Smooth muscle cell (in vitro differentiated cells): ENCODE measurements around the gene PLCL2. TPM values are rescaled to one million over a fixed set of nuclear protein-coding genes. Genes with fewer than 3 reads are reported as not detected.

Source experiments
- DNase-seq: peaks from one replicate; lab custom pipeline; 2025; ENCODE audit not compliant: unreplicated experiment; lab: John Stamatoyannopoulos, UW
- H2AFZ ChIP-seq: fragments of 200-600 bp; sonication (generic); 2 replicates; pipeline ENCODE4 v1.6.0; 2016; ENCODE audit warnings: antibody characterized with exemption, low read depth, mild to moderate bottlenecking
- H3F3A ChIP-seq: fragments of 200-600 bp; sonication (generic); 2 replicates; pipeline ENCODE4 v1.6.0; 2017; ENCODE audit warnings: antibody characterized with exemption, low read depth
- H3K27ac ChIP-seq: fragments of 200-600 bp; sonication (generic); 2 replicates; pipeline ENCODE4 v1.5.1; 2016; ENCODE audit warnings: low read depth, mild to moderate bottlenecking
- H3K27me3 ChIP-seq: fragments of 200-600 bp; sonication (generic); 2 replicates; pipeline ENCODE4 v1.6.1; 2016; ENCODE audit warnings: low read depth, mild to moderate bottlenecking
- H3K36me3 ChIP-seq: fragments of 200-600 bp; sonication (generic); 2 replicates; pipeline ENCODE4 v1.5.1; 2016; ENCODE audit warnings: low read depth
- H3K4me1 ChIP-seq: fragments of 200-600 bp; sonication (generic); 2 replicates; pipeline ENCODE4 v1.5.1; 2016; ENCODE audit warnings: low read depth
- H3K4me2 ChIP-seq: fragments of 200-600 bp; sonication (generic); 2 replicates; pipeline ENCODE4 v1.6.0; 2016; ENCODE audit warnings: mild to moderate bottlenecking
- H3K4me3 ChIP-seq: fragments of 200-600 bp; sonication (generic); 2 replicates; pipeline ENCODE4 v1.5.1; 2016; ENCODE audit warnings: mild to moderate bottlenecking
- H3K79me2 ChIP-seq: fragments of 200-600 bp; sonication (generic); 2 replicates; pipeline ENCODE4 v1.6.0; 2016; ENCODE audit warnings: low read depth, mild to moderate bottlenecking
- H3K9ac ChIP-seq: fragments of 200-600 bp; sonication (generic); 2 replicates; pipeline ENCODE4 v1.6.0; 2016; ENCODE audit warnings: low read depth
- H3K9me3 ChIP-seq: fragments of 200-600 bp; sonication (generic); replicated peaks from 2 replicates; pipeline ENCODE4 v1.5.1; 2016; ENCODE audit warnings: low read depth
- H4K20me1 ChIP-seq: fragments of 200-600 bp; sonication (generic); 2 replicates; pipeline ENCODE4 v1.6.0; 2016; ENCODE audit warnings: low read depth
- WGBS: methylation state at CpG from one replicate; pipeline ENCODE4 v1.1.7; 2016; ENCODE audit warnings: low lambda C conversion rate; 5-methylcytosine and 5-hydroxymethylcytosine counted together
- polyA plus RNA-seq: library from polyadenylated mRNA; unstranded; fragments of >200 nt; fragmentation: Nextera tagmentation; extraction: Ambion mirVana; gene quantifications from 2 replicates; pipeline ENCODE4 v1.2.1, GENCODE V29; 2016
- total RNA-seq: library from RNA; depleted of rRNA; stranded (reverse); fragments of >200 nt; gene quantifications from 2 replicates; pipeline ENCODE4 v1.2.3, GENCODE V29; 2014
- TF ChIP-seq, protein P1 (sequence below): fragments of 200-600 bp; sonication (generic); IDR thresholded peaks from 2 replicates; pipeline ENCODE4 v1.5.1; 2017; ENCODE audit warnings: borderline replicate concordance, mild to moderate bottlenecking, antibody characterized with exemption; ENCODE audit not compliant: insufficient read depth, poor library complexity, severe bottlenecking

PLCL2 gene
- total RNA-seq (5.0 and 8.7 TPM in 2 replicates), polyA plus RNA-seq (2.1 and 3.2 TPM in 2 replicates)

DNA sequence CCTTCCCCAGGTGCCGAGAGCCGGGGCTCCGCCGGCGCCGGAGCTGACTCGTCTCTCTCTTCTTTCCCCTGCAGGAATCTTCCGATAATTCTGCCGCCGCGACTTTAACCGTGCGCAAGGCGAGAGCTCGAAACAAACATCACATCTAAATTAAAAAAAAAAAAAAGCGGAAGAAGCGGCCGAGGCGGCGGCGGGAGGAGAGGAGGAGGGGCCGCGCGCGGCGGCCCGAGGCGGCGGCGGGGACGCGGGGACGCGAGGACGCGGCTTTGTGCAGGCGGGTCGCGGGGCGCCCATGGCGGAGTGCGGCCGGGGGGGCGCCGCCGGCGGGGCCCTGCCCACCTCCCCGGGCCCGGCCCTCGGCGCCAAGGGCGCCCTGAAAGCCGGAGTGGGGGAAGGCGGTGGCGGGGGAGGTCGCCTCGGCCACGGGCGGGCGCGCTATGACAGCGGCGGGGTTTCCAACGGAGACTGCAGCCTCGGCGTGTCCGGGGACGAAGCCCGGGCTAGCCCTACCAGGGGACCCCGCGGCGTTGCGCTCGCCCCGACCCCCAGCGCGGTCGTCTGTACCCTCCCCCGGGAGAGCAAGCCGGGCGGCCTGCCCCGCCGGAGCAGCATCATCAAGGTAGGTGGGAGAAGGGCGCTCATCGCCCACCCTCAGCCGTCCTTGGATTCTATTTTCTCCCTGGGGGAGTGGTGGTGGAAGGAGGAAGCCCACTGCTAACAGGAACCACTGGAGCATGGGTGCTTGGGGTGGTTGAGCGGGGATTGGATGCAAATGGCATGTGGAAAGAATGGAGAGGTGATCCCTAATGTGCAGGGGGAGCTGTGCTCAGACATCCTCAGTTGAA is at the start of gene PLCL2:
TSS of gene PLCL2 (plus strand) at position 208 of the 845 bp plus-strand sequence. CDS start at position 293, 85 bp downstream.
- TF ChIP-seq, protein P1, sequence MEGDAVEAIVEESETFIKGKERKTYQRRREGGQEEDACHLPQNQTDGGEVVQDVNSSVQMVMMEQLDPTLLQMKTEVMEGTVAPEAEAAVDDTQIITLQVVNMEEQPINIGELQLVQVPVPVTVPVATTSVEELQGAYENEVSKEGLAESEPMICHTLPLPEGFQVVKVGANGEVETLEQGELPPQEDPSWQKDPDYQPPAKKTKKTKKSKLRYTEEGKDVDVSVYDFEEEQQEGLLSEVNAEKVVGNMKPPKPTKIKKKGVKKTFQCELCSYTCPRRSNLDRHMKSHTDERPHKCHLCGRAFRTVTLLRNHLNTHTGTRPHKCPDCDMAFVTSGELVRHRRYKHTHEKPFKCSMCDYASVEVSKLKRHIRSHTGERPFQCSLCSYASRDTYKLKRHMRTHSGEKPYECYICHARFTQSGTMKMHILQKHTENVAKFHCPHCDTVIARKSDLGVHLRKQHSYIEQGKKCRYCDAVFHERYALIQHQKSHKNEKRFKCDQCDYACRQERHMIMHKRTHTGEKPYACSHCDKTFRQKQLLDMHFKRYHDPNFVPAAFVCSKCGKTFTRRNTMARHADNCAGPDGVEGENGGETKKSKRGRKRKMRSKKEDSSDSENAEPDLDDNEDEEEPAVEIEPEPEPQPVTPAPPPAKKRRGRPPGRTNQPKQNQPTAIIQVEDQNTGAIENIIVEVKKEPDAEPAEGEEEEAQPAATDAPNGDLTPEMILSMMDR = no peak
- DNase-seq = no peak

DNA sequence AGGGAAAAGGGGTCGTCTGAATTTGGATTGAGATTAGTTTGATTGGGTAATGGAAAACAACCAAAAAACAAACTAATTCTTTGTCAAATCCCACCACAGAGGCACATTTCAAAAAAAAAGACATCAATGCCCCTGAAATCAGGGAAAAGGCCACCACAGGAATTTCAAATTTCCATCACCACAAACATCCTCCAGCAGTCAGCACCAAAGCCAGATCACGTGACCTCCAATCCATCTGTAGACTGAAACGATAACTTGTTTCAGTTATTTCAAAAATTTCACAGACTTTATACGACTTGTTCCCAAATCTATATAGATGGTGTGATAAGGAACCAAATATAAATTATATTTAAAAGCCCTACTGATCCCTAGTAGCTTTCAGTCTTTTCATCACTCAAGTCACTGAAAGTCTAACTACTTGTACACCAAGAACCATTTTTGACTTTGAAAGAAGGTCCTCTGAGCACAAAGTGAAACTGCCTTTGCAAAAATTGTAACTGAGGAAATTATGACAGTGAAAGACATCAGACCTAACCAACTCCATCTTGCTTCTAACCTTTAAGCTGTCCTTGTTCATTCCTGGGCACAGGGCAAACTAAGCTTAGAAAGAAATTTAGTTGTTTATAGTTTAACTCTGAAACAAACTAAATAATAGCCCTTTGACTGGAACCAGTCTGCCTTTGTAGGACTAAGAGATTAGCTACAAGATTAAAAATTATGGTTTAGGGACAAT is 48.1 kb upstream of the PLCL2 start:
- H3K4me2 ChIP-seq = peak overlapping the region; percentile 36
- 53% methylated on average over 4 of the region's 4 CpGs for WGBS
- H3K27ac ChIP-seq = no peak overlapping the region

More for the DNA sequence above, at the start of gene PLCL2:
- WGBS = 4% methylated on average over 35 of the region's 87 CpGs
- Histone ChIP-seq H3K4me1 (peaks cover 13% of the 10 kb centered on the region), H3K4me3 (peak within 1 kb of the TSS; percentile 63), H3K27me3 (no peaks in the 10 kb centered on the region), H4K20me1 (peaks cover 3% of the 10 kb centered on the region), H3K4me2 (peak within 1 kb of the TSS; percentile 88), H3K79me2 (peaks cover 14% of the 10 kb centered on the region), H2AFZ (peak within 1 kb of the TSS; percentile 84), H3K36me3 (no peaks in the 10 kb centered on the region), H3F3A (peaks cover 17% of the 10 kb centered on the region), H3K9me3 (no peaks in the 10 kb centered on the region), H3K27ac (no peak within 1 kb of the TSS), H3K9ac (peak within 1 kb of the TSS; percentile 60)

DNA sequence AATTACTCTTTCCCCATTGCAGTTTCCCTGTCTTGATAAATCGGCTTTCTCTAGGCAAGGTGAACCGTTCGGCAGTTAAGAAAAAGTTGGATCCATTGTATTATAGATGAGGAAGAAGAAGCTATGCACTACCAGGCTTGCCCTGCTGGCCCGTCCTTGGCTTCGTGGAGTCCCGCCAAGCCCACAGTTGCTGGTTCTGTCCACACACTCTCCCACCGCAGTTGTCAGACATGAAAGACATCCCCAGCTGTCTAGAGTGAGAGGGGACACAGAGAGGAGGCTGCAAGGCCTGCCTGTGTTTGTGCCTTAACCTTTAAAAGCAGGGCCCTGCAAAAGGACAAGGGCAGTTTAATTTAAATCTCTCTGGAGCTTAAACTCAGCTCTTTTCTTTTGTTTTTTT is 47.2 kb upstream of the PLCL2 start:
- WGBS = 82% methylated on average over 7 of the region's 7 CpGs

More for the DNA sequence above, 48.1 kb upstream of the PLCL2 start:
- no peak overlapping the region for H3K9ac ChIP-seq
- H3K27me3 ChIP-seq = no peaks in the 10 kb centered on the region
- H3K36me3 ChIP-seq = no peaks in the 10 kb centered on the region
- H4K20me1 ChIP-seq = no peaks in the 10 kb centered on the region
- no peak for DNase-seq
- no peak overlapping the region for H3K4me3 ChIP-seq
- H3K4me1 ChIP-seq = peaks cover 8% of the 10 kb centered on the region
- TF ChIP-seq, protein P1 = no peak
- H3K9me3 ChIP-seq = no peaks in the 10 kb centered on the region
- no peaks in the 10 kb centered on the region for H3F3A ChIP-seq
- H2AFZ ChIP-seq = no peak overlapping the region
- no peaks in the 10 kb centered on the region for H3K79me2 ChIP-seq

More for the DNA sequence above, 47.2 kb upstream of the PLCL2 start:
- H3F3A ChIP-seq = no peaks in the 10 kb centered on the region
- H3K36me3 ChIP-seq = no peaks in the 10 kb centered on the region
- no peak for DNase-seq
- H4K20me1 ChIP-seq = no peaks in the 10 kb centered on the region
- H3K27me3 ChIP-seq = no peaks in the 10 kb centered on the region
- H3K79me2 ChIP-seq = no peaks in the 10 kb centered on the region
- TF ChIP-seq, protein P1 = no peak
- no peak overlapping the region for H3K9ac ChIP-seq
- no peak overlapping the region for H2AFZ ChIP-seq
- H3K4me3 ChIP-seq = no peak overlapping the region
- H3K9me3 ChIP-seq = no peaks in the 10 kb centered on the region
- no peak overlapping the region for H3K4me2 ChIP-seq
- H3K4me1 ChIP-seq = peaks cover 8% of the 10 kb centered on the region
- H3K27ac ChIP-seq = no peak overlapping the region
